ENCODE data around the gene TSPAN18.

TSPAN18 gene

DNA sequence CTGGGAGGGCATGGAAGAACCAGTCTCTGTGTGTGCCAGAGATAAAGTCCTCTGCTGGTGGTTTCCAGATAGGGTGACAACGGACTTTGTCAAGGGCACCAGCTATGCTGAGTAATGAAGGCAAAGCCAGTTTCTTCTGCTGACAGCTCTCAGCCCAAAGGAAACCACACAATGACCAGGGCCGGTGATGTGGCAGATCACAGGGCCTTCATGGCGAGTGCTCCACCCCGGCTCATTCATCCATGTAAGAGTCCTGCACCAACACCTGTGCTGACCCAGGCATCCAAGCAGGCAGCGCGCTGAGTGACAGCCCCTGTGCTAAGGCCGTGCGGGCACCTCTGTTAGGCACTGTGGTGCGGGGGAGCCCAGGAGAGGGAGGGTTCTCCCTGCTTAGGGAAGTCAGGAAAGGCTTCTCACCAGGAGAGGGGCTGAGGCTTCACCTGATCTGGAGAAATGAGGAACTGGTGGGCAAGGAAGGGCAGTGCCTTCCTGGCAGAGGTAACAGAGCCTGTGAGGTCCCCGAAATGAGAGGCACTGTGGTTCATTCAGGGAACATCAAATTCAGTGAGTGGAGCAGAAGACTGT is 190.1 kb downstream of the TSPAN18 start:
- no peak for DNase-seq (ENCODE audit: low spot score)

DNA sequence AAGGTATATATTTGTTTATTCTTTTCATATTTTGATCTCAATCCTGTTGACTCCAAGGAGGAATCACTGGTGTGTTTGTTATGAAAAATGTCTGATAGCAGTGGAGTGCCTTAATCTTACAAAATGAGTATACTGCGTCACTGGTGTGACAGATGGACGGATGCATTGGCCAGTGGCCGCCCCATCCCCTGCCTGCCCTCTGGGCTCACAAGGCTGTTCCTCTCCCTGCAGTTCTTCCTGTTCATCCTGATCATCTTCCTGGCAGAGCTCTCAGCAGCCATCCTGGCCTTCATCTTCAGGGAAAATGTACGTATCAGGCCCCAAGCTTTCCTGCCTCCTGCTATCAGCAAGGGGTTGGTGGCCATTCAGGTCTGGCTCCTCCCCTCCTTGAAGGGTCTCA is 191.0 kb downstream of the TSPAN18 start:
- DNase-seq (ENCODE audit: low spot score), result no peak

DNA sequence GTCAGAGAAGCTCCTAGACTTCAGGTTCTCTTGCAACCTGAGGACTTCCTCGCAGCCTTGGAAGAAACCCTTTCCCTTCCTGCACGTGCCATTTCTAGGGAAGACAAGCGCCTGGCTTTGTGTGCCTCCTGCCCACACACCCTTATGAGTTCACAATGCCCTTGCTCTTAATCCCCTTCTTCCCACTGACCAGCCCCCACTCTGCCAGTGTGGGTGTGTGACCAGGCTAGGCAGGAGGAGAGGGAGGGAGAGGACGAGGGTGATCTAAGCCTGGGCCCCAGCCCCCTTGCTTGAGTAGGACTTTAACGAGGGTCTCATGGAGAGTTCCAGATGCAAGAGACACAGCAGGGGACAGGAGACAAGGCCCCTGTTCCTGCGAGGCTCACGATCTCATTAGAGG is 193.7 kb downstream of the TSPAN18 start:
- no peak for DNase-seq (ENCODE audit: low spot score)

DNA sequence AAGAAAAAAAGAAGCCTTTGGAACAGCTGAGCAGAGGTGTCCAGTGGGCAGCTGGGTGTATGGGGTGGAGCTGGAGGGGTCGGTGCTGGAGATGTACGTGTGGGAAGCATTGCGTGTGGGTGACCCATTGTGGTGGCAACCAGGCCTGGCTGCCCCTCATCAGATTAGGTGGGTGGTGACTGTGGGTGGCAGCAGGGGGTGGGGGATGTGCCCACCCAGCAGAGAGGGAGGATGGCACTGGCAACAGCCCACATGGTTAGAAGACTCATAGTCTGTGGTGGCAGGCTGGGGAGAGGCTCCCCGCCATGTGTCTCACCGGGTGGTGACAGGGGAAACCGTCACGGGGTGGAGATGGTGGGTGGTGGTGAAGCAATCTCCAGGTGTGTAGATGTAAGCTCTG is 196.4 kb downstream of the TSPAN18 start:
- DNase-seq (ENCODE audit: low spot score), result no peak

DNA sequence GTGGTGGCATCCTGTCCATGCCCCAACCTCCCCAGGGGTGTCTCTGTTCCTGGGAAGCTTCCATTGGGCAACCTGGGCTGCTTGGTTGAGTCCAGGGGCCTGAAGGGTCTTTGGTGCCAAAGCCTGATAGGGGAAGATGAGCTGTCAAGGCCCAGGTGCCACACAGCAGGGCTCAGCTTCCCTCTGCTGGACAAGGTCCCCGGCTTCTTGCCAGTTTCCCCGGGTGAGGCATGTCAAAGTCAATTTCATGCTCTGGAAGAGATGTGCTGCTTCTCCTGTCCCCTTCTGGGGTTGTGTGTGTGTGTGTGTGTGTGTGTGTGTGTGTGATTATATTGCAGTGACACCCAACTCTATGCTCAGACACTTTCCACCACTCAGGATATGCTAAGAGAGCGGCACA is 197.0 kb downstream of the TSPAN18 start:
- no peak for DNase-seq (ENCODE audit: low spot score)

DNA sequence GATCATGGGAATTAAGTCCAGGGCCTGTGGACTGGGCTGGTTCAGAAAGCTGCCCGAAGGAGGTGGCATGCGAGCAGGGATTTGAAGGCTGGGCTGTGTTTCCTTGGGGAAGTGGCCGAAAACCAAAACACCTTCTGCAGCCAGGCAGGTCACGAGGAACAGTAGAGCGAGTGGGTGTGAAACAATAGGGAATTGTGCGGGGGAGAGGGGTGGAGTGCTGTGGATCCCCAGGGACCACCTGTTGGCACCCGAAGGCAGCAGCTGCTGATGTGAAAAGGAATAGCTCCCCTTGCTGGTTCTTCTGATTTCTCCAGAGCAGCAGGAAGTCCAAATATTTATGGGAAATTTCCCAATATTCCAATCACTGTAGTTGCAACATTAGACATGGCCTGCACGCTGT is 199.3 kb downstream of the TSPAN18 start:
- no peak for DNase-seq (ENCODE audit: low spot score)

DNA sequence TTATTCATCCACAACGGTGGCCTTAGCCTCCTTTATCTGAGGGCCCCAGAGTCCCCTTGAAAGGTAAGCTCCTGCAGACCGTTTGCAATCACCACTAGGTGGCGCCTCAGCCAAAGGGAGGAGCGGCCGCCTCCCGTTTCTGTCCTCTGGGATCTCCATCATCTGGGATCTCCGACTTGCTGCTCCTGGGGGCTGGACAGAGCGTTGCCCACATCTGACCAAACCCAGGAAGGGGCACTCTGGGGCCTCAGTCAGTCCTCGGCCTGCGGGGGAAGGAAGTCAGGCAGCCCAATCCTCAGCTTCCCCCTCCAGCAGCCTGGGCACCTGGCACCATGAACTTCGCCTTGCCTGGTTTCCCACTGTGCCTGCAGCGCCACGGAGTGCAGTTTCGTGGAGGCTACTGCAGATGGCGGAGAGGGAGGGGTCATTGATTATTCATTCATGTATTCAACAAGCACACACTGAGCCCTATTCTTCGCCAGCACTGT is 200.5 kb downstream of the TSPAN18 start:
- peak; percentile 83 for DNase-seq (ENCODE audit: low spot score)

DNA sequence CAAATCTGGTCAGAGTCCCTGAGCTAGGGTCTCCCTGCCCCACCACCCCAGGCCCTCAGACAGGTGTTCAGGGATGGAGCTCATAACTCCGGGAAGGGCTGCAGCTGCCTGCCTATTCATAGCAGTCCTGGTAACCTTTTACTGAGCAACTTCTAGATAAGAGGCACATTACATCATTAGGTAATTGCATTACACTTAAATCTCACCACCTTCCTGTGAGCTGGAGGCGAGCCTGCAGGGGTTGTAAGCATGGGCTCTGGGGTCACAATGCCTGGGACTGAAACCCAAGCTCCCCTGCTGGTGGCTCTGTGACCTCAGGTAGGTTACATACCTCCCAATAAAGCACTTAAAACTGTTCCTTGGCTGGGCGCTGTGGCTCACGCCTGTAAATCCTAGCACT is 201.4 kb downstream of the TSPAN18 start:
- DNase-seq (ENCODE audit: low spot score), result no peak

DNA sequence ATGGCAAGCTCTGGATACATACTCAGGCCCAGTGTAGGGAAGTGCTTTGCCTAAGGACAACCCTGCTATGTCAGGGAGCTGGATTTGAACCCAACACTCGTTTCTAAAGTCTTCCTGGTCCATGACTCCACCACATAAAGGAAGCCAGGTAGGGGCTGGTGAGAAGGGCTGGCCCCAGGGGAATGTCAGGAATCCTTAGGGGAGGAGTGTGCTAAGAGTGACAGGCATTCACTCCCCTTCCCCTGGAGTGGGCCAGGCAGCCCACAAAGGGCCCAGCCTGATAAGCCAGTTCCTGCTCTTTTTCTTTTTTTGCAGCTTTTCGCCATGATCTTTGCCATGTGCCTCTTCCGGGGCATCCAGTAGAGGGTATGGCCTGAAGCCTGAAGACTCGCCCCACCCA is 202.1 kb downstream of the TSPAN18 start:
- no peak for DNase-seq (ENCODE audit: low spot score)

DNA sequence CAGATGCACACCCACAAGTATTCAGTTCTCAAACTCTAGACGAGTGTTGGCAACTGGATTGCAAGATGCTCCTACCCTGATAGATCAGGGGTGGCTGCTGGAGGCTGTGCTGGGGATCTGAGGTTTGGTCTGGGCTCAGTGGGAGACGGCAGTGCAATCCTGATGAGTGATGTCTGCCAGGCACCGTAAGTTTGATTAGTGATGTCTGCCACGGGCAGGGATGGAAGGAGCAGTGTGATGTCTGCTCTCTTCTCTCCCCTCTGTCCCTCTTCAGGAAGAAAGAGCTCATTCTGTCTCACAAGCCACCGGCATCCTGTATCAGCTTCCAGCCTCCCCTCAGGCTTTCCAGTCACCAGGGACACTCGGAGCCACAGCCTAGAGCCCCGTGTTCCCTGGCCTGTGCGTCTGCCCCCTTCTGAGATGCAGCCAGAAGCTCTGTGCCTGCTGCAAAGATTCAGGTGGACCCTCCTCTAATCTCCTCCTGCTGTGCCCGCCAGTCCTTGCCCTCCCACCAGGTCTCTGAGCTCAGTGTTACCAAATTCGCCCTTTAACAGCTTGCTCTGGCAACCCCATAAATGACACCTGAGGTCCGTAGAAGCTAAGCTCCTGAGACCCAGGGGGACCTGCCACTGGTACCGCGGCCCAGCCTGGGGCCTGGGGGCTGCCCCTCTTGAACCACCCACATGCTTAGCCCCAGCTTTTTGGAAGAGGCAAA is 204.0 kb downstream of the TSPAN18 start:
- no peak for DNase-seq (ENCODE audit: low spot score)

DNA sequence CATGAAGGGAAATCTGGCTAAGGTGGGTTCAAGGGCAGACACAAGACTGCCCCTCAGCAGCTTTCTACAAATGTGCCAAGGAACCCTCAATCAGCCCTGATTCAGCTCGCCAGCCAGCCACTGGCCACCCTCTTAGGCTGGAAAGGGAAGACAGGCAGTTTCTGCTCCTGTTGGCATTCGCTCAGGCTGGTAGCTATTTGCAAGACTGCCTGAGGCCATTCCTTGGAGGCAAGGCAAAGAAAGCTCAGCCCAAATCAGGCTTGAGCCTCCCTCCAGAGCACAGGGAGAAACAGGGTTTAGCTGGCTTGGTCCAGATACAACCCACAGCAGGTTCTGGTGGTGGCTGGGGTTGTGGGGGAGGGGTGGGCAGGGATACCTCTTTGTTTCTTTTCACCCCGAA is 204.7 kb downstream of the TSPAN18 start:
- no peak for DNase-seq (ENCODE audit: low spot score)

DNA sequence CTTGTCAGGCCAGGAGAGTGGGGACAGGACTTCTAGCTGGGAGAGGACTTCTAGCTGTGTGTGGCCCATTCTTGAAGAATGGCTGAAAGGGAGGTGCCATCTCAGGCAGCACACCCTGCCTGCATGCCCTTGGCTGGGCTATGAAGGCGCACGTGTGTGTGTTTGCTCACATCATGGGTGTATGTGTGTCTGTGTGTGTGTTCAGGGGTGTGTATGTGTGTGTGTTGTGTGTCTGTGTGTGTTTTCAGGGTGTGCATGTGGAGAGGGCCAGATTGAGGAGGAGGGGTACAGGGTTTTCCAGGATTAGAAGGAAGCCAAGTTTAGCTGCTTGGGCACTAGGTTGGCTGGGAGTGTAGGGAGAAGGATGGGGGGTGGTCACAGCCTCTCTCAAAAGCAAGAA is 207.3 kb downstream of the TSPAN18 start:
- no peak for DNase-seq (ENCODE audit: low spot score)

DNA sequence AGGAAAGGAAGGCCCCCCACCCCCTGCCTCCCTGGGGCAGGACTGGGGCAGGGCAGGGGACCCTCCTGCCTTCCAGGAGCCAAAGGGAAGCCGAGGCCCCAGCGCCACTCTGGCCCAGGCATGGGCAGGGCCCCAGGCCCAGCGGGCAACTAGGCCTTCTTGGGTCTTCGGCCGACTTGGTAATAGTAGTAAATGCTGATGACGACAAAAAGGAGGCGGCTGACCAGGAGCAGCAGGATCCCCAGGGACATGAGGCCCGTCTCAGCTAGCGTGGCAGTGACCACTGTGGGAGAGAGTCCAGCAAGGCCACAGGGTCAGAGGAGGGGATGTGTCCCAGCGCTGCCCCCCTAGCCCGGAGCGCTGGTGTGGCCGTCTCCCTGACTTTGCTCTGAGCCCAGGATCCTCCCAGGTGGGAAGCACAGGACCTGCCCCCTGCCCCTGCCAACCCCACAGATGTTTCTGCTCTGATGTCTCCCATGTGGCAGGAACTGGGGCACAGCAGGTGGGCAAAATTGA is 208.0 kb downstream of the TSPAN18 start:
- no peak for DNase-seq (ENCODE audit: low spot score)

DNA sequence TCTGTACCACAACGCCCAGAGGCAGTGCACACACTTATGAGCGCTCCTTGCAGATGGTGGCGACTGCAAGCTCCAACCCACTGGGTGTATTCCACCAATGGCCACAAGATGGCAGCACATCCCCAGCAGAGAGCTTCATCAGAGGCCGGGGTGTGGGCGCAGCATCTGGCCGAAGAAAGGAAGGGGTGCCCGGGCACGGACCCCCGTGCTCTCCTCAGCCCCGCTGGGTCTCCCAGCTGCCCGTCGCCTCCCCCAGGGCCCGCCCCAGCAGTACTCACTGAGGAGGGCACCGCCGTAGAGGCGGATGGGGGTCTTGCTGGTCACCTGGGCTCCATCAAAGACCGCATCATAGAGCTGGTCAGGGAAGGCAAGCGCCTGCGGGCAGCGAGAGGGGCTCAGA is 209.8 kb downstream of the TSPAN18 start:
- DNase-seq (ENCODE audit: low spot score), result peak; percentile 68

DNA sequence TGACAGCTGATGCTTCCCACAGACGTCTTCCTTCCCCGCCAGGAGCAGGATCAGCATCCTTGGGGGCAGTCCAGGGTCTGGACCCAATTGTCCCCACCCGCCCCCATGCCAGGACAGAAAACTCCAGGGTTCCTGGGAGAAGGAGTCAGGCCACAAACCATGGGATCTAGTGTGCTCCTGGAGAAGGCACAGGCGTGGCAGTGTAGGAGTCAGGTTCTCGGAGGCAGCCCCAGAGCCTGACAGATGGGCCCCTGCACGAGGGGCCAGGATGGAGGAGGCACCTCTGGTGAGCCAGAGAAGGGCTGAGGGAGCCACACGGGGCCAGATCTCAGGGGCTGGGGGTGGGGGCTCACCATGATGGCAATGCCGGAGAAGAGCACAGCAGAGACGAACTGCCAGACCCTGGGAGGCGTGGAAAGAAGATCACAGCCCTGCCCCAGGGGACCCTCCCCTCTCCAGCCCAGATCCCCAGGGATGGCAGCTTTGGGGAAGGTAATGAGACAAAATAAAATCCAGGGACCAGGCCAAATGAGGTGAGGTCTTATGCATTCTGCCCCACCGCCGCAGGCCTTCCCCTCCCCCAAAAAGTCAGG is 210.3 kb downstream of the TSPAN18 start:
- no peak for DNase-seq (ENCODE audit: low spot score)

DNA sequence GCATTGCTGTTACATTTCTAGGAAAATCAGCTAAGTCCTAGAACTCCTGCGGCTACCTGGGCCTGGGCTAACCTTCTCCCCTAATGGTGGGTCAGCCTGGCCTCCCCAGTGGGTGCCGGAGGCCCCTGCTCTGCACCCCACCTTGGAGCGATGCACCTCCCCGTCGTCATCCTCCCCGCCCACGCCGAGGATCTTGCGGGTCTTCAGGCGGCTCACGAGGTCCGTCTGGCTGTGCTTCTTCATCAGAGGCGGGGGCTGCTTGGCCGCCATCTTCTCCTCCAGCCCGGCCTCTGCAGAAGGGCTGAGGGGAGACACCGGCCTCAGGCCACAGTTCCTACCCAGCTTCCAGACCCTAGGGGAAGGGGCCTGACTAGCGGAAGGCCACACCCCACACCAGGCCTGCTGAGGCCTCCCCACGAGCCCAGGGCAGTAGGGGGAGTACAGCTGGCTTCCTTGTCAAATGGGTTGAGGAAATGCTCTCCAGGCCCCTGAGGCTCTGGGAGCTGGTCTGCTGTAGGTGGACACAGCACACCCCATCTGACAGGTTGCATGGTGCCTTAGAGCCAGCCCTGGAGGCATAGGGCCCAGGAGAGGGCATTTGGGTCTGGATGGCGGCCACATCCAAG is 211.4 kb downstream of the TSPAN18 start:
- DNase-seq (ENCODE audit: low spot score), result no peak

DNA sequence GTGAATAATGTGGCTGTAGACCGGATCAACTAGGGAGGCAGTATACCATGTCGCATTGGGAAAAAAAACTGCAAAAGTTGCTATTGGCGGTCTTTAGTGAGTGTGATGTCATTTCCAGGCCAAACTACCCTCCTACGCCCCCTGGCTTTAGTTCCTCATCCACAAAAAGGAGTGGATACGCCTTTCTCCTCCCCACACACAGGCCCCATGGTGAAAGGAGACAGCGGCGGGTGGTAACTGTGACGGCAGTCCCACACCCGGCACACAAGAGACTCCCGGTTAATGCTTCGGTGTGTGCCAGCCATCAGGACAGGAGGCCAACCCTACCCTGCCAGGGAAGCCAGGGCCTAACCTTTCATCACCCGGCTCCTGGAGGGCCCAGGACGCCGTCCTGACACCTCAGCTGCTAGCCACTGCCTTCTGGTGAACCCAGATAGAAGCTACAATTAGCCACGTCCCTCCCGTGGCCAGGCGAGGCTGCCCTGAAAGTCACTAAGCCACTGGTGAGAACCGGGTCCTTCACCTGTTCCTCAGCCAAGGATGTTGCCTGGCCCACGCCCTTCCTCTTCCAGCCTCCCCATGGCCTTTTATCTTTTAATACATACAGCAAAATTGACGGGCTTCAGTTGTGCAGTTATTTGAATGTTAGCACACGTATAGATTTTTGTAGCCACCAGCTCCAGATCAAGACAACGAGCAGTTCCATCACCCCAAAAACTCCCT is 213.1 kb downstream of the TSPAN18 start:
- no peak for DNase-seq (ENCODE audit: low spot score)

DNA sequence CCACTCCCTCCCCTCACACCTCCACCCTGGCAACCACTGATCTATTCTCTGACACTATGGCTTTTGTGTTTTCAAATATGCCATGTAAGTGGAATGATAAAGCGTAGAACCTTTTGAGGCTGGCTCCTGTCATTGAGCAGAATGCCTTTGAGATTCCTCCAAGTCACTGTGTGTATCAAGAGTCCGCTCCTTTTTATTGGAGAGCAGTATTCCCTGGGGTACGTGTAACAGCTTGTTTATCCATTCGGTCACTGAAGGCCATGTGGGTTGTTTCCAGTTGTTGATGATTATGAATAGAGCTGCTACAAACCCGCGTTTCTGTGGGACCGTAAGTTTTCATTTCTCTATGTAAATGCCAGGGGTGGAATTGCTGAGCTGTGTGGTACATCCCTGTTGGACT is 213.6 kb downstream of the TSPAN18 start:
- DNase-seq (ENCODE audit: low spot score), result no peak

DNA sequence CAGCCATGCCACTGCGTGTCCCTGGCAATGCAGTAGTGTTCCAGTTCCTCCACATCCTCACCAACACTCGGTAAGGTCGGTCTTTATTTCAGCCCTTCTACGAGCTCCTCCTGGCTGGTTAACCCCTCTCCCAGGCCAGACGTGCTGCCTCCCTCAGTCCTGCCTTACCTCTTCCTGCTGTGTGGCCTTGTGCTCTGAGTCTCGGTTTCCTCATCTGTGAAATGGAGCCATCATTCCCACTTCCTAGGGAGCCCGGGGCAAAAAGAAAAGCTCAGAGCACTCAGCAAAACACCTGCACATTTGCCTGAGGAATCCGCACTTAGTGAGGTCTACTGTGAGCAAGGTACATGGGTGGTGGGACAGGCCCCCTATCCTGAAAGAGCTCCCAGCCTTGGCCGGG is 214.1 kb downstream of the TSPAN18 start:
- DNase-seq (ENCODE audit: low spot score), result no peak

DNA sequence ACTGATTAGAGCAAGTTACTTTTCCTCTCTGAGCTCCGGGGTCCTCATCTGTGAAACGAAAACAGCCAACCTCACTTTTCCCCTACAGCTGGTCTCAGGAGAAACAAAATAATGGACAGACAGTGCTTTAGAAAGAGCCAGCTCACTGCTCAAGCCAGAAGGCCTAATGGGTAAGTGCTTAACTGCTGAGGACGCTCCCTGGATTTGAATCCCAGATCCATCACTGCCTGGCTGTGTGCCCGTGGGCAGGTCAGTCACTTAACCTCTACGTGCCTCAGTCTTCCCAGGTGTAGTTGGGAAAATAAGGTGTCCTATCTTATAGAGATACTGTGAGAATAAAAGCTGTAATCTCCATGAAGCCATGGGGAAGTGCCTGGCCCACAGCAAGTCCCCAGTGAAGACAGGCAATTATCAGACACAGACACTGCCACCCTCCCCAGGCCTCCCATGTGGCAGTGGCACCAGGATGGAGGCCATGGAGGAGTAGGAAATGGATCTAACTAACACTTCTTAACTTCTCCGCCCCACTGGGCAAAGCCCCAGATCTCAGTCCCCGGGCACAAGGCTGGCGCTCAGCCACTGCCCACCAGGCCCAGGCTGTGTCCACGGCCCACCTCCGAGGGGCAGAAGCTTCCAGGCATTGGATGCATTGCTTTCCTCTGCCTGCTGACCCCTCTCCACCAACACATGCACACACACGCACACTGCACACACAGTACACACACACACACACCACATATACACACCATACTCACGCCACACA is 214.7 kb downstream of the TSPAN18 start:
- DNase-seq (ENCODE audit: low spot score), result no peak
